ENCODE data around the gene MOV10. TPM values are rescaled to one million over a fixed set of nuclear protein-coding genes. Genes with fewer than 3 reads are reported as not detected.

The MOV10 gene
- total and polyA plus RNA-seq, 10 of the 15 experiments (the other 5 are each of a cell fraction or from before 2014, with no cell fraction given): 21.0 to 80.3 (median 49.8) TPM

DNA sequence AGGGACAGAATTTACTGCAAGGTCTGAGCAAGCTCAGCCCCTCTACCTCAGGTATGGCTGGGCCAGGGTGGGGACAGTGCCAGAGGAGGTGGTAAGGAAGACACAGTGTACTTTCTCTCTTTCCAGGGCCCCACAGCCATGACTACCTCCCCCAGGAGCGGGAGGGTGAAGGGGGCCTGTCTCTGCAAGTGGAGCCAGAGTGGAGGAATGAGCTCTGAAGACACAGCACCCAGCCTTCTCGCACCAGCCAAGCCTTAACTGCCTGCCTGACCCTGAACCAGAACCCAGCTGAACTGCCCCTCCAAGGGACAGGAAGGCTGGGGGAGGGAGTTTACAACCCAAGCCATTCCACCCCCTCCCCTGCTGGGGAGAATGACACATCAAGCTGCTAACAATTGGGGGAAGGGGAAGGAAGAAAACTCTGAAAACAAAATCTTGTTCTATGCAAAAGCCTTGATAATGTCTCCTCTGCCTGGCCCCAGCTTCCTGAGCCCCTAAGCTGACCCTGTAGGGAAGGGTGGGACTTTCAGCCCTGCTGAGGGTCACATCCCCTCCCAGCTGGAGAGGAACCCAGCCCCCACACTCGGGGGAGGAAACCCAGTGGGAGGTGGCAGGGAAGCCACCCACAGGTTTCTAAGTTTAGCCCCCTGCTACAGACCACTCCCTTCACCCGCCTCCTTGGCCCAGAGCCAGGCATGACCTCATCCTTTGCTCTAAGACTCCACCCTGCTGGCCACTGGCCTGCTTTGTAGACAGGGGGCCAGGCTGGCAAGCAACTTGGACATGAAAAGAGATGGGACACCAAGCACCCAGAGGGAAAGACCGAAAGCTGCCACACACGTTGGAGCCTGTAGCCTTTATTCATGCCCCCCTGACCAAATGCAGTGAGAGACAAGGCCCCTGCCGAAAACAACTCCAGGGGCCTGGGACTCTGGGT is 26.1 kb downstream of the MOV10 start (continued):
- TF ChIP-seq CREB1 (IDR thresholded peaks at IDR 0.05; ENCODE audit: low read depth) (peak; percentile 51; the same call in 1 of the 2 replicates), ZZZ3 (IDR thresholded peaks at IDR 0.05; ENCODE audit: control insufficient read depth, insufficient read length, low read depth) (no peak)

DNA sequence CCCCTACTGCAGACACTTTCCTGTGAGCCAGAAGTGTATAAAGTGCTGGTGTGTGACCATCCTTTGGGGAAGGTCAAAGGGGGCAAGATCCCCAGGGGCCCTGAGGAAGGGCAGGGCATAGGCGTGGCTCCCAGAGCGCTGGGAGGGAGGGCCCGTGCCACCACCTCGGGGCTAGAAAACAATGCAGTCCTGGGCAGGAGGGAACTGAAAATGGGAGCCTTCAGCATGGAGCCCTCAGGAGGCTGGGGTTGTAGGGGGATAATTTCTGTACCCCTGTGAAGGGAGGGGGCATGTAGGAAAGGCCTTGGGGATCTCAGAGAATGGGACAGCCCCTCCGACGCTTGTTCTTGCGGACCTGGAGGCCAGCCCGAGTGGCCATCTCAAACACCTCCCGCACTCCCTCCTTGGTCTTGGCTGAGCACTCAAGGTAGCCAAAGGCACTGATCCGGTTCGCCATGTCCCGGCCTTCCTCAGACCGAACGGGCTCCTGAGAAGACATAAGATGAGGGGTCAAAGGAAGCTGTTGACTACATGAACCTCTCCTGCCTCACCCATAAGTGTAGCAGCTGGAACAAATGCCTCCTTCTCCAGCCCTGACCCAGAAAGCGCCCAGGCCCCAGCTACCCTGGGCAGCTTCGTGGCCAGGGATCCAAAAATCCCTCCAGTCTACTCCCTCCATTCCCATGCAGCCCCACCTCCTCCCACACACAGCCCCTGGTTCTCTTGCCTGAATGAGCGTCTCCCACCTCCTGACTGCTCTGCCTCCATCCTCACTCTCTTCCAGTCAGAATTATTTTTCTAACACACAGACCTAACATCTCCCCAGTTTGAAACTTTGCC is 27.0 kb downstream of the MOV10 start:
- in situ Hi-C loops (cut with MboI): no loop called here
- TF ChIP-seq FOXK2 (IDR thresholded peaks at IDR 0.05) (no peak), TARDBP (IDR thresholded peaks at IDR 0.05; ENCODE audit: borderline replicate concordance) (no peak), SPI1 (IDR thresholded peaks at IDR 0.05; ENCODE audit: borderline replicate concordance, insufficient read depth, low read depth, low read length) (no peak), STAT1 (conservative IDR thresholded peaks at IDR 0.05) (no peak), NFYA (IDR thresholded peaks at IDR 0.05; ENCODE audit: borderline replicate concordance, low read depth, low read length) (no peak), SREBF2 (IDR thresholded peaks at IDR 0.05; ENCODE audit: low read length) (no peak), KDM1A (IDR thresholded peaks at IDR 0.05; ENCODE audit: borderline replicate concordance) (no peak), POLR2AphosphoS5 (IDR thresholded peaks at IDR 0.05; ENCODE audit: low read length) (no peak), TAF1 (IDR thresholded peaks at IDR 0.05; ENCODE audit: borderline replicate concordance, low read depth, low read length) (no peak), RBBP5 (conservative IDR thresholded peaks at IDR 0.05) (no peak), HDGF (IDR thresholded peaks at IDR 0.05) (no peak)
- TF ChIP-seq, protein P1, sequence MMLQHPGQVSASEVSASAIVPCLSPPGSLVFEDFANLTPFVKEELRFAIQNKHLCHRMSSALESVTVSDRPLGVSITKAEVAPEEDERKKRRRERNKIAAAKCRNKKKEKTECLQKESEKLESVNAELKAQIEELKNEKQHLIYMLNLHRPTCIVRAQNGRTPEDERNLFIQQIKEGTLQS (IDR thresholded peaks at IDR 0.05; ENCODE audit: borderline replicate concordance, extremely low read depth, low read depth, low read length): no peak
- TF ChIP-seq, protein P2, sequence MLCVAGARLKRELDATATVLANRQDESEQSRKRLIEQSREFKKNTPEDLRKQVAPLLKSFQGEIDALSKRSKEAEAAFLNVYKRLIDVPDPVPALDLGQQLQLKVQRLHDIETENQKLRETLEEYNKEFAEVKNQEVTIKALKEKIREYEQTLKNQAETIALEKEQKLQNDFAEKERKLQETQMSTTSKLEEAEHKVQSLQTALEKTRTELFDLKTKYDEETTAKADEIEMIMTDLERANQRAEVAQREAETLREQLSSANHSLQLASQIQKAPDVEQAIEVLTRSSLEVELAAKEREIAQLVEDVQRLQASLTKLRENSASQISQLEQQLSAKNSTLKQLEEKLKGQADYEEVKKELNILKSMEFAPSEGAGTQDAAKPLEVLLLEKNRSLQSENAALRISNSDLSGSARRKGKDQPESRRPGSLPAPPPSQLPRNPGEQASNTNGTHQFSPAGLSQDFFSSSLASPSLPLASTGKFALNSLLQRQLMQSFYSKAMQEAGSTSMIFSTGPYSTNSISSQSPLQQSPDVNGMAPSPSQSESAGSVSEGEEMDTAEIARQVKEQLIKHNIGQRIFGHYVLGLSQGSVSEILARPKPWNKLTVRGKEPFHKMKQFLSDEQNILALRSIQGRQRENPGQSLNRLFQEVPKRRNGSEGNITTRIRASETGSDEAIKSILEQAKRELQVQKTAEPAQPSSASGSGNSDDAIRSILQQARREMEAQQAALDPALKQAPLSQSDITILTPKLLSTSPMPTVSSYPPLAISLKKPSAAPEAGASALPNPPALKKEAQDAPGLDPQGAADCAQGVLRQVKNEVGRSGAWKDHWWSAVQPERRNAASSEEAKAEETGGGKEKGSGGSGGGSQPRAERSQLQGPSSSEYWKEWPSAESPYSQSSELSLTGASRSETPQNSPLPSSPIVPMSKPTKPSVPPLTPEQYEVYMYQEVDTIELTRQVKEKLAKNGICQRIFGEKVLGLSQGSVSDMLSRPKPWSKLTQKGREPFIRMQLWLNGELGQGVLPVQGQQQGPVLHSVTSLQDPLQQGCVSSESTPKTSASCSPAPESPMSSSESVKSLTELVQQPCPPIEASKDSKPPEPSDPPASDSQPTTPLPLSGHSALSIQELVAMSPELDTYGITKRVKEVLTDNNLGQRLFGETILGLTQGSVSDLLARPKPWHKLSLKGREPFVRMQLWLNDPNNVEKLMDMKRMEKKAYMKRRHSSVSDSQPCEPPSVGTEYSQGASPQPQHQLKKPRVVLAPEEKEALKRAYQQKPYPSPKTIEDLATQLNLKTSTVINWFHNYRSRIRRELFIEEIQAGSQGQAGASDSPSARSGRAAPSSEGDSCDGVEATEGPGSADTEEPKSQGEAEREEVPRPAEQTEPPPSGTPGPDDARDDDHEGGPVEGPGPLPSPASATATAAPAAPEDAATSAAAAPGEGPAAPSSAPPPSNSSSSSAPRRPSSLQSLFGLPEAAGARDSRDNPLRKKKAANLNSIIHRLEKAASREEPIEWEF (IDR thresholded peaks at IDR 0.05; ENCODE audit: insufficient replicate concordance, low read depth, low read length): no peak

More for the DNA sequence above, 27.0 kb downstream of the MOV10 start:
- Histone ChIP-seq H3K36me3 (ENCODE audit: control insufficient read depth in 2 of 2, insufficient read depth in 2 of 2, low read length in 1 of 2) (peaks cover 0 to 18% of the 10 kb centered on the region in 2 experiments; a peak in 3 of 4 replicates), H3K4me1 (ENCODE audit: control insufficient read depth, insufficient read depth, low read length) (peaks cover 34% of the 10 kb centered on the region), H3K4me2 (ENCODE audit: control insufficient read depth, insufficient read depth) (no peak overlapping the region; the same call in 1 of the 2 replicates), H2AFZ (ENCODE audit: control insufficient read depth, low read depth, low read length) (no peak overlapping the region), H3K4me3 (no peak overlapping the region), H3K9ac (ENCODE audit: control insufficient read depth, insufficient read depth, low read length) (no peak overlapping the region), H4K20me1 (ENCODE audit: control insufficient read depth, insufficient read depth) (no peaks in the 10 kb centered on the region), H3K27ac (ENCODE audit: control insufficient read depth, insufficient read depth) (peak overlapping the region; percentile 62), H3K79me2 (ENCODE audit: control insufficient read depth, insufficient read depth, low read length) (peaks cover 28% of the 10 kb centered on the region), H3K27me3 (replicated peaks in 1 of 2; ENCODE audit: control insufficient read depth in 2 of 2, insufficient read depth in 2 of 2, low read length in 1 of 2) (no peaks in the 10 kb centered on the region), H3K9me3 (replicated peaks; ENCODE audit: control insufficient read depth, insufficient read depth, low read length) (no peaks in the 10 kb centered on the region)
- 79% methylated on average over 17 of the region's 17 CpGs for WGBS (ENCODE audit: insufficient coverage, insufficient replicate concordance, low lambda C conversion rate, missing lambda C conversion rate)
- FAIRE-seq: no peak
- ChIA-PET POLR2A (interaction anchor here (0.6 to 1.3 kb wide), 3 partner anchors 13 to 30 kb away, joined by 3 to 4 read pairs (median 3); no protein-coding TSS in a partner anchor), CTCF (interaction anchor here (0.7 to 5.6 kb wide), 5 partner anchors 14 to 307 kb away, joined by 3 to 48 read pairs (median 3); partner anchors contain the start of gene PPM1J), RAD21 (ENCODE audit: unreplicated experiment) (interaction anchor here (1.3 to 4.1 kb wide), 3 partner anchors 14 to 65 kb away, joined by 8 to 42 read pairs (median 14); partner anchors contain the start of genes MOV10 and PPM1J), SMC1A (ENCODE audit: uncharacterized antibody, unreplicated experiment) (interaction anchor here (0.9 to 4.0 kb wide), 5 partner anchors 22 to 239 kb away, joined by 3 to 28 read pairs (median 3); partner anchors contain the start of gene MOV10)
- ATAC-seq: no peak
- intact Hi-C loops (cut with micrococcal nuclease; ENCODE audit: unreplicated experiment): no loop called here
- BruUV-seq (replicated peaks): no TSS peak
- no peak for DNase-seq (ENCODE audit: low read depth, low spot score)

Data from GM12878 (cell line).